ENCODE measurements around the gene NRGN. TPM values are rescaled to one million over a fixed set of nuclear protein-coding genes. Genes with fewer than 3 reads are reported as not detected.
A peak's percentile ranks its signal among the peaks of the same experiment; 100 is the strongest.

Gene NRGN
- total RNA-seq, 4 donors from 2014 or later, result 0.40 to 3.6 (median 2.7) TPM

DNA sequence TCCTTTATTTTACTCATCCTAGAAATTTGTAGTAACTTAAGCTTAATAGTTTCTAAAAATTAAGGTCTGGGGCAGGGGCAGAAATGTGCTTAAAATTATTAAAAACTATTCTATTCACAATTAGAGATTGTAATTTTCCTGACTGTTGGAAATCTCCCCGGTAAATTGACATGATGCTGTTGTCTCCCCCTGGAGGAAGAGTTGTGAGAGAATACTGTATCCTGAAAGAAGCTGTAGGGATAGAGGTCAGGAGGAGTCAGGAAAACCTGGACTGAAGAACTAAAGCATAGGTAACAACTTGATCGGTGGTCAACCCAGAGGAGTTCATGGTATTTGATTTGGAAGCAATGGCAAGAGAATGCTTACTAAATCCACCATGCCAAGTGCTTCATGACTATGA is 38.5 kb downstream of the NRGN start:
- H3K27me3 ChIP-seq, result no peaks in the 10 kb centered on the region
- H3K36me3 ChIP-seq, result no peaks in the 10 kb centered on the region
- TF ChIP-seq POLR2A (IDR thresholded peaks at IDR 0.05), result no peak
- TF ChIP-seq, protein P1, sequence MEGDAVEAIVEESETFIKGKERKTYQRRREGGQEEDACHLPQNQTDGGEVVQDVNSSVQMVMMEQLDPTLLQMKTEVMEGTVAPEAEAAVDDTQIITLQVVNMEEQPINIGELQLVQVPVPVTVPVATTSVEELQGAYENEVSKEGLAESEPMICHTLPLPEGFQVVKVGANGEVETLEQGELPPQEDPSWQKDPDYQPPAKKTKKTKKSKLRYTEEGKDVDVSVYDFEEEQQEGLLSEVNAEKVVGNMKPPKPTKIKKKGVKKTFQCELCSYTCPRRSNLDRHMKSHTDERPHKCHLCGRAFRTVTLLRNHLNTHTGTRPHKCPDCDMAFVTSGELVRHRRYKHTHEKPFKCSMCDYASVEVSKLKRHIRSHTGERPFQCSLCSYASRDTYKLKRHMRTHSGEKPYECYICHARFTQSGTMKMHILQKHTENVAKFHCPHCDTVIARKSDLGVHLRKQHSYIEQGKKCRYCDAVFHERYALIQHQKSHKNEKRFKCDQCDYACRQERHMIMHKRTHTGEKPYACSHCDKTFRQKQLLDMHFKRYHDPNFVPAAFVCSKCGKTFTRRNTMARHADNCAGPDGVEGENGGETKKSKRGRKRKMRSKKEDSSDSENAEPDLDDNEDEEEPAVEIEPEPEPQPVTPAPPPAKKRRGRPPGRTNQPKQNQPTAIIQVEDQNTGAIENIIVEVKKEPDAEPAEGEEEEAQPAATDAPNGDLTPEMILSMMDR (IDR thresholded peaks at IDR 0.05), result peak in 3 of 6 experiments; percentile 4 to 24 (median 21)
- intact Hi-C loops (cut with DNase I), result no loop called here
- 83 to 84% methylated on average over 2 of the region's 2 CpGs for WGBS, 2 donors
- no peak overlapping the region for H3K27ac ChIP-seq
- no peak overlapping the region for H3K4me3 ChIP-seq (replicated peaks in 1 of 3)
- peaks cover 0 to 12% of the 10 kb centered on the region in 2 donors for H3K4me1 ChIP-seq
- DNase-seq, result no peak
- no peaks in the 10 kb centered on the region for H3K9me3 ChIP-seq

DNA sequence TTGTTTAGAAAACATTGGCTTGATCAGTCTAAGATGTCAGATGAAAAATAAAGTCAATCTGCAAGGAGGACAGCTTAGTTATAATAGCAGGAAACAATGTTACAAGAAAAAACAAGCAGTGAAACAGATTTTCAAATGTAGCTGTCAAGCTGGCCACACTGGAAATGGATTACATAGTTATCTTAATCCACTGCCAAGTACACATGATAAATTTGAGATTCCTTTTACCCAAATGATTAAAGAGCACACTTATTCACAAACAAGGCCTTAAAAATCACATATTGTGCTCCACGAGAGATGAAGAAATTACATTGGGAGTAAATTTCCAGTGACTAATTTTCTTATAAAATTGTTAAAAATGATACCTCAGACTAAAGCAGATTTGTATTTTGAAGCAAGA is 39.8 kb downstream of the NRGN start:
- intact Hi-C loops (cut with DNase I), result no loop called here
- WGBS, 2 donors, result 82 to 90% methylated on average over 1 of the region's 1 CpG

DNA sequence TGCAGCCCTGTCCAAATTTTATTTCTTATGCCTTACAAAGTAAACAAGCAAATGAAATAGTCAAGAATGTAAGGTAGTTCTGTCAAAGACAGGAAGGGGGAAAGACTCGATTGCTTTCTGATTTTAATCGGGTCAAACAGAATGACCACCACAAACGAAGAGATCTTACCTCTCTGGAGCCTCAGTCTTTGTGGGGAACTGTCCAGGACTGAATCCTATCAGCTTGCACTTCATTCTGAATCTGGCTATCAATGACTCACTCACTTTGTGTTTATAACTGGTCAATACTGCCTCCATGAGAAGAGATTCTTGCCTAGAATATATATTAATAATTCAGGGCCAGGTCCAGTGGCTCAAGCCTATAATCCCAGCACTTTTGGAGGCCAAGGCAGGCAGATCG is 43.3 kb downstream of the NRGN start:
- intact Hi-C loops (cut with DNase I), result no loop called here
- no peaks in the 10 kb centered on the region for H3K36me3 ChIP-seq
- H3K27me3 ChIP-seq, result no peaks in the 10 kb centered on the region
- DNase-seq, result no peak
- TF ChIP-seq POLR2A (IDR thresholded peaks at IDR 0.05), result no peak
- TF ChIP-seq, protein P1 (IDR thresholded peaks at IDR 0.05), result no peak
- peaks cover 6 to 8% of the 10 kb centered on the region in 2 donors for H3K4me1 ChIP-seq
- H3K4me3 ChIP-seq (replicated peaks in 1 of 3), result no peak overlapping the region
- H3K9me3 ChIP-seq, result no peaks in the 10 kb centered on the region
- H3K27ac ChIP-seq, result no peak overlapping the region
- 93 to 95% methylated on average over 4 of the region's 4 CpGs for WGBS, 2 donors

More for the DNA sequence above, 39.8 kb downstream of the NRGN start:
- H3K27me3 ChIP-seq, result no peaks in the 10 kb centered on the region
- H3K9me3 ChIP-seq, result no peaks in the 10 kb centered on the region
- no peak overlapping the region for H3K27ac ChIP-seq
- H3K4me1 ChIP-seq, result peaks cover 8 to 12% of the 10 kb centered on the region in 2 donors
- TF ChIP-seq, protein P1 (IDR thresholded peaks at IDR 0.05), result no peak
- TF ChIP-seq POLR2A (IDR thresholded peaks at IDR 0.05), result no peak
- no peaks in the 10 kb centered on the region for H3K36me3 ChIP-seq
- DNase-seq, result no peak
- no peak overlapping the region for H3K4me3 ChIP-seq (replicated peaks in 1 of 3)

DNA sequence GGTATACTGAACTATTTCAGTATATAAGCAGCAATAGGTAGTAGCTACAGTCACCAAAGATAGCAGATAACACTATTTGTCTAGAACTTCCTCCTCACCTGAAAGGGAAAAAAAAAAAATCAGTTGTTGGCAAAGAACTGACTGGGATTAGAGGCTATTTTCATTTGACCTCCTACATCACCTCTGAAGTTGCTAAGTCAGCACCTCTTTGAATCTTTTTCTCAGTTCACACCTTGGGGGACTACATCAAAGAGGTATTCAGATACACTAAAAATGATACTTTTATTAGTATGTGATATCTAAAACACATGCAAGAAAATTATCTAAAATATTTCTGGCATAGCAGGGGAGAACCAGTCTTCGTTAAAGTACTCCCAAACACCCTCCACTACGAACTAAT is 44.3 kb downstream of the NRGN start:
- H3K27ac ChIP-seq, result no peak overlapping the region
- no peaks in the 10 kb centered on the region for H3K36me3 ChIP-seq
- no peaks in the 10 kb centered on the region for H3K9me3 ChIP-seq
- TF ChIP-seq, protein P1 (IDR thresholded peaks at IDR 0.05), result no peak
- TF ChIP-seq POLR2A (IDR thresholded peaks at IDR 0.05), result no peak
- no peak overlapping the region for H3K4me3 ChIP-seq (replicated peaks in 1 of 3)
- WGBS, 2 donors, result 94 to 97% methylated on average over 2 of the region's 2 CpGs
- peaks cover 5 to 8% of the 10 kb centered on the region in 2 donors for H3K4me1 ChIP-seq
- intact Hi-C loops (cut with DNase I), result no loop called here
- no peaks in the 10 kb centered on the region for H3K27me3 ChIP-seq
- DNase-seq, result no peak

DNA sequence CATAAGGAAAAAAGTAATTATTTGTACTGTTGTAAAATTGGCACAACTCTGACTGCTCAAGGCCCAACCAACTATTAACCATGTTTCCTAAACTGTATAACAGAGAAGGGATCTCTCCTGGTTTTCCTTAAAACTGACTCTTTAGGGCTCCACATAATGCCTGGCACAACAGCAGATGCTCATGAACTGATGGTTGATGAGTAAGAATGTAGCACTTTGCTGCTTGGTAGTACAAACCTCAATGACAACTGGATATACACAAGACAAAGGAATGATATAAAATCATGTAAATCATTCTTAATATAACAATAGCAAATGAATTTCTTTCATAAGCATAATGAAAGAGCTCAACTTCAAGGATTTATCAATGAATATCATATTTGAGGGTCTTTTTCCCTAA is 48.8 kb downstream of the NRGN start:
- intact Hi-C loops (cut with DNase I), result no loop called here
- no peak overlapping the region for H3K27ac ChIP-seq
- no peaks in the 10 kb centered on the region for H3K27me3 ChIP-seq
- no peaks in the 10 kb centered on the region for H3K36me3 ChIP-seq
- H3K9me3 ChIP-seq, result no peaks in the 10 kb centered on the region
- H3K4me3 ChIP-seq (replicated peaks in 1 of 3), result no peak overlapping the region
- no peak for DNase-seq
- peaks cover 14 to 25% of the 10 kb centered on the region in 2 donors for H3K4me1 ChIP-seq
- TF ChIP-seq, protein P1 (IDR thresholded peaks at IDR 0.05), result no peak
- no peak for TF ChIP-seq POLR2A (IDR thresholded peaks at IDR 0.05)
